Lung microvascular endothelial cell (primary cell): ENCODE results near the gene EIF4H. TPM values are rescaled to one million over a fixed set of nuclear protein-coding genes. Genes with fewer than 3 reads are reported as not detected.
"Not testable (repeated sequence)": the region's sequence is repeated elsewhere in the genome, so short reads cannot be mapped to it uniquely, and the experiment has no call there.

Experiments
- DNase-seq, 2 donors: peaks; one replicate each; pipeline versions ENCODE4 v3.0.0 to v3.0.0-alpha.2; 2010; ENCODE audit warnings: low read depth in 2 of 2
- total RNA-seq: library from RNA; depleted of rRNA; stranded (reverse); fragments of >200 nt; gene quantifications from 2 replicates; pipeline ENCODE4 v1.2.1, GENCODE V29; 2014

Gene EIF4H
- 267 and 400 TPM in 2 replicates for total RNA-seq

DNA sequence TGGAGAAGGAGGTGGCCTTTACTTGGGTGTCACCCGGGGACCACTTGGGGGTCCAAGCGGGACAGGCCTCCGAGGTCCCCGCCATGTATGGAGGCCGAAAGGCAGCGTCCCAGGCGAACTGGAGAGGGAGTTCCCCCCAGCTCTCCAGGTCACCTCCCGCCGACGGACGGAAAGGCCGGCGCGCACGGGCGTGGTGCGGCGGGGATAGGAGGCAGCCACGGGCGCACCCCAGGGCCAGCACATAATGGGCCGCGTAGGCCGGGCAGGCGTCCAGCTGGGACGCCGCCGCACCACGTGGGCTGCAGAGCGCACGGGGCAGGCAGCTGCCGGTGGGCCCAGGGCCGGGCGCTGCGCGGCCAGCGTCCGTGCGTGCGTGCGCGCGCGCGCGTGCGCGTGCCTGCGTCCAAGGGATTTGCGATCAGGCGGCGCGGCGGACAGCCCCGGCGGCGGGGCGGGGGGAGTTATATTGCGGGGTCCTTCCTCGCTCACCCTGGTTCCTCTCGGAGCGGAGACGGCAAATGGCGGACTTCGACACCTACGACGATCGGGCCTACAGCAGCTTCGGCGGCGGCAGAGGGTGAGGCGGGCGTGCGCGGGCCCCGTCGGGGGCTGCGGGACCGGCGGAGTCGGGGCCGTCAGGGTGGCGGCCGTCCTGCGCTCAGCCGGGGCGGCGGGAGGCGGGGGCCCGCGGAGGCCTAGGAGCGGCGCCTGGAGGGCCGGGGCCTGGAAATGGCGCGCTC lies at the start of gene EIF4H:
Gene EIF4H, plus strand, starts transcription at position 491 of the 740 bp plus-strand sequence. Its CDS starts 28 bp downstream, at position 519.
- peak; percentile 97 to 98 for DNase-seq

DNA sequence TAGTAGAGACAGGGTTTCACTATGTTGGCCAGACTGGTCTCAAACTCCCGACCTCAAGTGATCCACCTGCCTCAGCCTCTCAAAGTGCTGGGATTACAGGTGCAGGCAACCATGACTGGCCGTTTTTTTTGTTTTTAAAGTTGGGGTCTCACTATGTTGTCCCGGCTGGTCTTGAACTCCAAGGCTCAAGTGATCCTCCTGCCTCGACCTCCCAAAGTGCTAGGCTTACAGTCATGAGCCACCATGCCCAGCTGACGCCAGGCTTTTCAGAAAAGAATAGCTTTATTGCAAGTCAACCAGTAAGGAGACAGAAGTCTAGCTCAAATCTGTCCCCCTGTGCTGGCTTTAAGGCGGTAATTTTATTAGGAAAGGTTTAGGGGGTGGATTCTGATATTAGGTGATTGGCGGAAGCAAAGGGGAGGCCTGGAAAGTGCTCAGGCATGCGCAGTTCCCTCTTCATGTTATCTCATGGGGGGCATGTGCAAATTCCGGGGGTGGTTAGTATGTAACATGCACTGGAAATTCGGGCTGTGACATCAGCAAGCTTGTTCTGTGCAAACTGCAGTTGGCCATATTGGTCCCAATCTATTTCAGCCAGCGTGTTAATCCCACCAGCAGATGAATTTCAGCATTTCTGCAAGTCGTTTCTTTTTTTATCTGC lies 47.8 kb upstream of the EIF4H start:
- no peak for DNase-seq

DNA sequence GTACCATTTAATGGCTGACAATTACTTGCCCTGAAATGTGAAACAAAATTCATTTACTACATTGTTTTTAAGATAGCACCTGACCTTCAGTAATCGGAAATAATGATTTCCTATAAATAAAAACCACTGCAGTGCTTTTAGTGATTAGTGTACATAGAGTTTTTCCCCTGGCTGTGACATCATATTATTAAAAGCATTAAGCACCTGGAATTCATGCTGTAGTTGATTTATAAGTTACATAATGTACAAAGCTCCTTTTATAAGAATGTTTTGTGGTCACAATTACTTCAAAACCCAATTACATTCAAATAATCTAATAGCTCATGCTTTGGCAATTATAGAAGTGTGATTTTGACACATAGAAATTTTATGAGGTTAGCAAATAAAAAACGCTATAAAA lies 44.3 kb upstream of the EIF4H start:
- DNase-seq, result peak in 1 of 2 donors; percentile 32

DNA sequence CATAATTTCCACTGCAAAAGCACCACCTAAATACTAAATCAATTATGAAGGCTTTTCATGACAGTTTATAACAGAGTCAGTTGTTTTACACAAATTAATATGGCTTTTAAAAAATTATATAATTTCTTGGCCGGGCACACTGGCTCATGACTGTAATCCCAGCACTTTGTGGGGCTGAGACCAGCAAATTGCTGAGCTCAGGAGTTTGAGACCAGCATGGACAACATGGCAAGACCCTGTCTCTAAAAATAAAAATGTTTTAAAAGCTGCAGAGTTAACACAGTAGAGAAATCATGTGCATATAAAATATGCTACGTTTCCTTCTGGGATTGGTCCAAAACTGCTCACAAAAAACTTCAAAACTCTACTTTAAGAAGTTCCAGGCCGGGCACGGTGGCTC lies 43.6 kb upstream of the EIF4H start:
- no peak for DNase-seq

DNA sequence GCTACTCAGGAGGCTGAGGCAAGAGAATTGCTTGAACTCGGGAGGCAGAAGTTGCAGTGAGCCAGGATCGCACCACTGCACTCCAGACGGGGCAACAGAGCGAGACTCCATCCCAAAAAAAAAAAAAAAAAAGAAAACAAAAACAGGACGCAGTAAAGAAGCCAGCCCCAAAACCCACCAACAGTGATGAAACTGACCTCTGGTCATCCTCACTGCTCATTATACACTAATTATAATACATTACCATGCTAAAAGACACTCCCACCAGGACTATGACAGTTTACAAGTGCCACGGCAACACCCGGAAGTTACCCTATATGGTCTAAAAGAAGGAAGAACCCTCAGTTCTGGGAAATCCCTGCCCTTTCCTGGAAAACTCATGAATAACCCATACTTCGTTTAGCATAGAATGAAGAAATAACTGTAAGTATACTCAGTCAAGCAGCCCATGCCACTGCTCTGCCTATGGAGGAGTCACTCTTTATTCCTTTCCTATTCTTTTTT lies 40.0 kb upstream of the EIF4H start:
- DNase-seq, result no peak

DNA sequence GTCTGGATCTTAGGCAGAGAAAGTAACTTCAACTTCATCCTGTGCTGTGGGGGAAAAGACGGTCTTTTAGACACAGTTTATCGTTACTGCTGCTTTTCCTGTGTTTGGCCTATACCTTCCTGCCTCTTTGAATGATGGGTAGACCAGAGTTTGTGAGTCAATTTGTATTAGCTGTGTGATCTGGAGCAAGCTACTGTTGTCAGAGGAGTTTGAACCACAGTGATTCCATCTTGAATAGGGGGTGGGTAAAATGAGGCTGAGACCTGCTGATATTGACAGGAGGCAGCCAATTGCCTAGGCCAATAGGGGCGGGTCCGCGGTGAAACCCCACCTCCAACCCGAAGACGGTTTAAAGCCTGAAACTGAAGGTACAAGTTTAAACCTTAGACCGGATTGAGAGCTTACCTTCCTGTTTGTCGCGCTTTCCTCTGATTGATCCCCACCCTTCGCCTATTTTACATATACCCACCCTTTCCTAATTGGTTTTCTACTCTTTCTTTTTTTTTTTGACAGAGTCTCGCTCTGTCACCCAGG lies 35.8 kb upstream of the EIF4H start:
- no peak for DNase-seq

DNA sequence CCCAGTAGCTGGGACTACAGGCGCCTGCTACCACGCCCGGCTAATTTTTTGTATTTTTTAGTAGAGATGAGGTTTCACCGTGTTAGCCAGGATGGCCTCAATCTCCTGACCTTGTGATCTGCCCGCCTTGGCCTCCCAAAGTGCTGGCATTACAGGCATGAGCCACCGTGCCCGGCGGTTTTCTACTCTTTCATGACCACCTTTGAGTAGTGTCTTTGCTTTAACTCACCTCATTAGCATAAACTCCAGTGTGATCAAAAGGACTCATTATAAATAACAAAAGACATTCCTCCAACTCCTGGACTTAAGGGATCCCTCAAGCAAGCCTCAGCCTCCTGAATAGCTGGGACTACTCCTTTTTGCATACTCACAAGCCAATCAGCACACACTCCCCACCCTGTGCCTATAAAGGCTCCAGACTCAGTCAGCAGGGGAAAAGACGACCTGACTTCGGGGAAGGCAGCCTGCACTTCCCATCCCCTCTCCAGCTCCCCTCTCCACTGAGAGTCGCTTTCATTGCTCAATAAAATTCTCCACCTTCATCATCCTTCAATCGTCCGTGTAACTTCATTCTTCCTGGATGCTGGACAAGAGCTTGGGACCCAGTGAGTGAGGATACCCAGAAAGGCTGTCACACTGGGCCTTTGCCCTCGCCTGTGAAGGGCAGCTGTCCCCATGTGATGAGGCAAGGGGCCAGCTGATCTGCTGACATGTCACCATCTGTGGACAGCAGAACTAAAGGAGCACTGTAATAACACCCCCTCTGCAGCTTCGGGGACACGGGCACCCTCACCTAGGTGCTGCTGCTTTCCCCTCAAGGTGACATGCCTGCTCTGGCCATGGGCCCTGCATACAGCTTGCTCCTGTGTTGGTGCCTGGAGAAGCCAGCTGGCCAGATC lies 35.0 kb upstream of the EIF4H start:
- DNase-seq, result no peak

DNA sequence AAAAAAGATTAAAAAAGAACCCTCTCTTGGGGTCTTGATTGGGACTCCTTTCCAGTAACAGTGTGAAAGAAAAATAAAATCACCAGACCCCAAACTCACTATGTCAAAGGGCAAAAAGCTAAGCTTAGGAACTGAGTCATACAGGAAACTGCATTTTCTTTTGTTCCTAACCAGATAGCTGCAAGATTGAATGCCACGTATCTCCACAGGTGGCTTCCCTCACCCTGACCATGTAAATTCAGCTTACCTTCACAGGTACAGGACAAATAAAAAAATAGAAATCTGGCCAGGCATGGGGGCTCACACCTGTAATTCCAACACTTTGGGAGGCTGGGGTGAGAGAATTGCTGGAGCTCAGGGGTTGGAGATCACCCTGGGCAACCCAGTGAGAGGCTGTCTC lies 32.5 kb upstream of the EIF4H start:
- peak; percentile 18 to 28 for DNase-seq

DNA sequence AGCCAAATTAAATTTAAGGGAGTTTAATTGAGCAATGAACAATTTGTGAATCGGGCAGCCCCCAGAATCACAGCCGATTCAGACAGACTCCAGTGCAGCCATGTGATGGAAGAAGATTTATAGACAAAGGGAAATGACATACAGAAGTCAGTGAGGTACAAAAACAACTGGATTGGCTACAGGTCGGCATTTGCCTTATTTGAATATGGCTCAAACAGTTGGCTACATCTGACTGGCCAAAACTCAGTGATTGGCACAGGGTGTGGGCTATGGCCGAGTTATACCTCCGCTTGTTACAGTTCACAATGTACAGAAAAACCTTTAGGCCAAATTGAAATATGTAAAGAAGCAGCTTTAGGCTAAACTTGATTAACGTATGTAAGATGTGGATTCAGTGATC lies 30.8 kb upstream of the EIF4H start:
- DNase-seq, result peak; percentile 7 to 40

DNA sequence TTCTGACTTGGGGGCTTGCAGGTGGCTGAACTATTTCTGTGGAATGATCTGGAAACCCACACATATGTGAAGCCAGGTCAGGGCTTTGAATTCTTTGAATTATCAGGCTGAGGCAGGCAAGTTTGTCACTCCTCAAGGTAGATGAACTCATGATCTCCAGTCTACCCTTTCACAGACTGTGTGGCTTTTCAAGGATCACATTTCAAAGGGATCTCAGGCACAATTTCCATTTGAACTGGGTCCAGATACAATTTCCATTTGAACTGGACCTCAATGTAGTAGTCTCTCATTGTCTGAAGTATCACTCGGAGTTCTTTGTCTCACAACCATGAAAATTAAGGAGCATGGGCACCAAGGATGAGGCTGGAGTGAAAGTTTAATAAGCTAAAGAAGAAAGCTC lies 25.7 kb upstream of the EIF4H start:
- DNase-seq, result no peak

DNA sequence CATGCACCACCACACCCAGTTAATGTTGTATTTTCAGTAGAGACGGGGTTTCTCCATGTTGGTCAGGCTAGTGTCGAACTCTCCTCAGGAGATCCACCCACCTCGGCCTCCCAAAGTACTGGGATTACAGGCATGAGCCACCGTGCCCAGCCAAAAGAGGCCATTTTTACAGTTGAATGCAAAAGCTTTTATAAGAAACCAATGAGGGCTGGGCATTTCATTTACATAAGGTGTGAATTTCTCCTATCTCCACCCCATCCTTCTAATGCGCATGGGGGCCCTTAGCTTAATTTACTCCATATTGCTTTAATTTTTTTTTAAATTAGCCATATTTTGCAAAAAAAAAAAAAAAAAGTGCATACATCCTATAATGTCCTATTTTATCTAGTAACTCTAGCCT lies 25.1 kb upstream of the EIF4H start:
- DNase-seq, result no peak

DNA sequence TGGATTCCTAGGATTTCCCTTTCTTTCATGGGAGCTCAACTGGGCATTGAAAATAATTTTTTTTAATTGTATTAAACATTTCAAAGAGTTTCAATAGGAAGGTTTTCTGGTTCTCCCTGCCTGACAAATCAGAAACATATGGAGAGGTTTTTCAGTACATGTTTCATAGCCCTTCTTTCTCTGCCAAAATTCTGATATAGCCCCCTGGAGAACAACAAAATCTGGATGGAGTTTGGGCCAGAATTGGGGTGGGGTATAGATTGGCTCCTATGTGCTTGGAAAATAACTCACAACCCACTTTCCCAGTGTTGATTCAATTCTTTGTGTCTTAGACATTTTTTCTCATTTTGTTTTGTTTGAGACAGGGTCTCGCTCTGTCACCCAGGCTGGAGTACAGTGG lies 24.6 kb upstream of the EIF4H start:
- no peak for DNase-seq

DNA sequence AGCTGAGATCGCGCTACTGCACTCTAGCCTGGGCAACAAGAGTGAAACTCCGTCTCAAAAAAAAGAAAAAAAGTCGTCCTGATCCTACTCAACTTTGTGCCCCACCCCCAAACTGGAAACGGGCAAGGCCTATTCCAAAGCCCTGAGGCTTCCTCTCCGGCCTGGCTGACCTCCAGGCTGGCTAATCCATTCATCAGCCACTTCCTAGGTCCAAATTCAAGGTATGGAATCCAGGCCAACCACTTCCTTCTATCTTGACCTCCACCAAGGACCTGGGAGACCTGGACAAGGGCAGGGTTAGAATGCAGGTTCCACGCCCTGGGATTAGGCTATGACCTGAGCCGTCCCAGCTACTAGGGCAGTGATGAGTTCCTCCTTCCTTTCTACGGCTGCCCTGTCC lies 20.4 kb upstream of the EIF4H start:
- no peak for DNase-seq

DNA sequence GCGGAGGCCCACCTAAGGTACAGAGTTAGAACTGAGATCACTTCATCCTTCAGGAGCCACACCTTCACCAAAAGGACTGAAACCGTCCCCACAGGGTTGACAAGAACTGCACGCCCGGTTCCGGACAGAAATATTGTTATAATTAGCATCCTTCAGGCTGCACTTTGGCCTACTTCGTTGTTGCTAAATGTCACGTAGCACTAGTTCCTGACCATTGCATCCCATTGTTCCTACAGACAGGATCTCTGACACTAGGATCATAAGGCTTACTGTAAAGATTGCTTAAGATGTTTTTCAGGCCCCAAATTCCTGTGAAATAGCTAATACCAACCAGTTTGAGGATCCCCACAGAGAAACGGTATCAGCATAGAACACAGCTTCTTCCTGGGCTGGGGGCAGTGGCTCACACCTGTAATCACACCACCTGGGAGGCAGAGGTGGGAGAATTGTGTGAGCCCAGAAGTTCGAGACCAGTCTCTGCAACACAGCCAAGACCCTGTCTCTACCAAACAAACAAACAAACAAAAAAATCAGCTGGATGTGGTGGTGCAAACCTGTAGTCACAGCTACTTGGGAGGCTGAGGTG lies 18.3 kb upstream of the EIF4H start:
- no peak for DNase-seq

DNA sequence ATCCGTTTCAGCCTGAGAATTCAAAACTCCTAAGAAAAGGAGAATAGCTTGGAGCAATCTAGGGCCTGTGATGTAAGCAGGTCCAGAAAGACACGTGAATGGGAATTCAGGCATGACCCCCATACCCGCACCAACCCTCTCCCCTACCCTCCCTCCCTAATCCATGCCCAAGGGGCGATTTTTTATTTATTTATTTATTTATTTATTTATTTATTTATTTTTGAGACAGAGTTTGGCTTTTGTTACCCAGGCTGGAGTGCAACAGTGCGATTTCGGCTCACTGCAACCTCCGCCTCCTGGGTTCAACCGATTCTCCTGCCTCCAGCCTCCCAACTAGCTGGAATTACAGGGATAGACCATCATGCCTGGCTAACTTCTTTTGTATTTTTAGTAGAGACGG lies 16.6 kb upstream of the EIF4H start:
- DNase-seq, result no peak

DNA sequence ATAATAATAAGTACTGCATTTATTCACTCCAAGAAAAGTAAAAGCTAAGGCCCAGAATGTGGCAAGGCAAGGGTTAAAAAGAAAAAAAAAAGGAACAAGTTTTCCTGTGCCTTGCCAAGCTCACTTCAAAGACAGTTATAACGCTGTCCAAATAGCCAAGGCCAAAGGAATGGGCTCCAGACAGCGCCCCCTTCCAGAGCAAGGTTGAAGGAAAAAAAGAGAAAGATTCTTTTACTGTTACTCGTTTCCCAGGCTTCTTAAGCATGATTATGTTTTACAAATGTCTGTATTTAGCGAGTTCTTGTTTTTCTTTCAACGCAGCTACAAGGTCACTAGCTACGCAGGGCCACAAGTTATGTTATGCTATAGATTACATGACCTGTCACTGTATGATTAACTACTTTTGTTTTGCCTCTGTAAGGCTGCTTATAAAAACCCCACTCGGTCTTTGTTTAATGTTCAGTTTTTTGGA lies 9.1 kb upstream of the EIF4H start:
- peak in 1 of 2 donors; percentile 27 for DNase-seq

DNA sequence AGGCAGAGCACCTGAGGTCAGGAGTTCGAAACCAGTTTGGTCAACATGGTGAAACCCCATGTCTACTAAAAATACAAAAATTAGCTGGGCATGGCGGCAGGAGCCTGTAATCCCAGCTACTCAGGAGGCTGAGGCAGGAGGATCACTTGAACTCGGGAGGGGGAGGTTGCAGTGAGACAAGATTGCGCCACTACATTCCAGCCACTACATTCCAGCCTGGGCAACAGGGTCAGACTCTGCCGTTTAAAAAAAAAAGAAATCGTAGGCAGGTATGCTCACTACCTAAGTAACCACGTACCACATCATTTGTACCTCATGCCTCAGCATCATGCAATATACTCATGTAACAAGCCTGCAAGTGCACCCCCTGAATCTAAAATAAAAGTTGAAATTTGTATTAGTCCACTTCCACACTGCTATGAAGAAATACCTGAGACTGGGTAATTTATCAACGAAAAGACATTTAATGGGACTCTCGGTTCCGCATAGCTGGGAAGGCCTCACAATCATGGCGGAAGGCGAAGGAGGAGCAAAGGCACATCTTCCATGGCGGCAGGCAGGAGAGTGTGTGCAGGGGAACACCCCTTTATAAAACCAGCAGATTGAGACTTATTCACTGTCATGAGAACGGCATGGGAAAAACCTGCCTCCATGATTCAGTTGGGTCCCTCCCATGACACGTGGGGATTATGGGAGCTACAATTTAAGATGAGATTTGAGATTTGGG lies 8.1 kb upstream of the EIF4H start:
- no peak for DNase-seq

DNA sequence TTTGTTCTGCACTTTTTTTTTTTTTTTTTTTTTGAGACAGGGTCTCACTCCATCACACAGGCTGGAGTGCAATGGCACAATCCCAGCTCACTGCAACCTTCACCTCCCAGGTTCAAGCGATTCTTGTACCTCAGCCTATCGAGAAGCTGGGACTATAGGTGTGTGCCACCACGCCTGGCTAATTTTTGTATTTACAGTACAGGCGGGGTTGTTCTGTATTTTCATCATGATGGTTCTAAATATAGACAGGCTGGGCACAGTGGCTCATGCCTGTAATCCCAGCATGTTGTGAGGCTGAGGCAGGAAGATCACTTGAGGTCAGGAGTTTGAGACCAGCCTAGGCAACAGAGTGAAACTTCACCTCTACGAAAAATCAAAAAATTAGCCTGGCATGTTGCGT lies 6.8 kb upstream of the EIF4H start:
- not testable (repeated sequence) for DNase-seq

DNA sequence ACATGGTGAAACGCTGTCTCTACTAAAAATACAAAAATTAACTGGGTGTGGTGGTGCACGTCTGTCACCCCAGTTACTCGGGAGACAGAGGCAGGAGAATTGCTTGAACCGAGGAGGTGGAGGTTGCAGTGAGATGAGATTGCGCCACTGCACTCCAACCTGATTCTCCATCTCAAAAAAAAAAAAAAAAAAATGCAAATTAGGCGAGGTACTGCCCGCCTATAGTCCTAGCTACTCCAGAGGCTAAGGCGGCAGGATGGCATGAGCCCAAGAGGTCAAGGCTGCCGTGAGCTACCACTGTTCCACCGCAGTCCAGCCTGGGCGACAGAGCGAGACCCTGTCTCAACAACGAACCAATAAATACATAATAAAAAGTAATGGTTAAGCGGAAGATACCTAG lies 1.1 kb upstream of the EIF4H start:
- DNase-seq, result no peak

DNA sequence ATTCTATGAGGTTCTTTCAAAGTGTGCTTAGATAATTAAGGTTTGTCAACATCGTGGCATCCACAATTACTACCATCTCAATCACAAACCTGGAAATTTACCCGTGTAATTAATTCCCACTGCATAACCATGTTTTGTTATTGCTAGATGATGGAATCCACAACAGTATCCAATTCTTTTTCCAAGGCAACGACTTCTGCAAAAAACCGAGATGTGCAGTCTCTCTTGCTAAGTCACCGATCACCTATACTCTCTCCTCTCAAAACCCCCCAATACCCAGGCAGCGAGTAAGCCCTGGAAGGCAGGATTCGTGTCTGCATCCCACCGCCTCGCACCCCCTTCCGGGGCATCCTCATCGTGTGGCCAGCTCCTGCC lies 678 bp upstream of the EIF4H start:
- no peak for DNase-seq
